GM19468 (cell line): ENCODE data around the gene ARHGAP19.

Experiments
- ATAC-seq: cut with Tn5 transposase; IDR thresholded peaks from one replicate; pipeline ENCODE4 v1.9.1; 2021; ENCODE audit warnings: mild to moderate bottlenecking, moderate library complexity, moderate number of reproducible peaks; ENCODE audit not compliant: unreplicated experiment; ENCODE audit errors: extremely low read depth

ARHGAP19 gene

GRCh38 chr10:97238855-97239254, 53.6 kb downstream of the ARHGAP19 start:
- no peak for ATAC-seq

- no peak for ATAC-seq
Observed at GRCh38 chr10:97235353-97235752, 57.1 kb downstream of the ARHGAP19 start.

- ATAC-seq, result no peak
Observed at GRCh38 chr10:97234400-97234799, 58.0 kb downstream of the ARHGAP19 start.

- no peak for ATAC-seq
Observed at GRCh38 chr10:97230146-97230545, 62.3 kb downstream of the ARHGAP19 start.

GRCh38 chr10:97229322-97230015, 63.0 kb downstream of the ARHGAP19 start:
- ATAC-seq, result no peak

- ATAC-seq, result no peak
Observed at GRCh38 chr10:97228775-97229157, 63.7 kb downstream of the ARHGAP19 start.

- no peak for ATAC-seq
Observed at GRCh38 chr10:97228130-97228774, 64.2 kb downstream of the ARHGAP19 start.

- no peak for ATAC-seq
Observed at GRCh38 chr10:97226398-97226797, 66.0 kb downstream of the ARHGAP19 start.

- ATAC-seq, result no peak
Observed at GRCh38 chr10:97224483-97225435, 67.7 kb downstream of the ARHGAP19 start.

- ATAC-seq, result no peak
Observed at GRCh38 chr10:97222326-97222961, 70.0 kb downstream of the ARHGAP19 start.

- ATAC-seq, result no peak
Observed at GRCh38 chr10:97220355-97220754, 72.1 kb downstream of the ARHGAP19 start.

- no peak for ATAC-seq
Observed at GRCh38 chr10:97217299-97217698, 75.1 kb downstream of the ARHGAP19 start.

- no peak for ATAC-seq
Observed at GRCh38 chr10:97215619-97216260, 76.7 kb downstream of the ARHGAP19 start.

GRCh38 chr10:97213431-97213830, 79.0 kb downstream of the ARHGAP19 start:
- no peak for ATAC-seq

- no peak for ATAC-seq
Observed at GRCh38 chr10:97211229-97211628, 81.2 kb downstream of the ARHGAP19 start.

- no peak for ATAC-seq
Observed at GRCh38 chr10:97210543-97210960, 81.9 kb downstream of the ARHGAP19 start.

GRCh38 chr10:97207756-97208346, 84.6 kb downstream of the ARHGAP19 start:
- ATAC-seq, result no peak

- no peak for ATAC-seq
Observed at GRCh38 chr10:97207131-97207530, 85.3 kb downstream of the ARHGAP19 start.

- ATAC-seq, result no peak
Observed at GRCh38 chr10:97204826-97205679, 87.4 kb downstream of the ARHGAP19 start.
